Endodermal cell (in vitro differentiated cells): Measurements from ENCODE around the gene COL1A2. TPM values are rescaled to one million over a fixed set of nuclear protein-coding genes. Genes with fewer than 3 reads are reported as not detected.
A peak's percentile ranks its signal among the peaks of the same experiment; 100 is the strongest.

Experiments
- DNase-seq: peaks from one replicate; pipeline ENCODE4 v3.0.0-alpha.2; 2017
- H3K27ac ChIP-seq: 2 replicates; pipeline ENCODE4 v1.5.1; 2013; ENCODE audit warnings: mild to moderate bottlenecking, low read depth, low read length, moderate library complexity
- H3K27me3 ChIP-seq: 2 replicates; pipeline ENCODE4 v1.6.1; 2013; ENCODE audit warnings: mild to moderate bottlenecking, low read length, moderate library complexity; ENCODE audit not compliant: insufficient read depth, control insufficient read depth, poor library complexity, severe bottlenecking
- H3K36me3 ChIP-seq: 2 replicates; pipeline ENCODE4 v1.7.0; 2013; ENCODE audit warnings: mild to moderate bottlenecking, low read length, moderate library complexity; ENCODE audit not compliant: control insufficient read depth, insufficient read depth
- H3K4me1 ChIP-seq: one replicate; pipeline ENCODE4 v1.7.0; 2013; ENCODE audit warnings: low read length; ENCODE audit not compliant: control insufficient read depth, insufficient read depth
- H3K4me3 ChIP-seq: 2 replicates; pipeline ENCODE4 v1.5.1; 2013; ENCODE audit warnings: mild to moderate bottlenecking, low read length, moderate library complexity
- H3K9ac ChIP-seq: 2 replicates; pipeline ENCODE4 v1.6.1; 2013; ENCODE audit warnings: mild to moderate bottlenecking, low read length, moderate library complexity; ENCODE audit not compliant: poor library complexity, severe bottlenecking; ENCODE audit errors: extremely low read depth
- H3K9me3 ChIP-seq: 2 replicates; pipeline ENCODE4 v1.6.1; 2013; ENCODE audit warnings: mild to moderate bottlenecking, low read length, moderate library complexity; ENCODE audit not compliant: control insufficient read depth
- H3K27ac Mint-ChIP-seq: 2 replicates; pipeline ENCODE4 v1.8.0; 2020; ENCODE audit warnings: mixed read lengths
- H3K27me3 Mint-ChIP-seq: 2 replicates; pipeline ENCODE4 v1.8.0; 2021; ENCODE audit warnings: mild to moderate bottlenecking, mixed read lengths; ENCODE audit not compliant: insufficient read depth
- H3K36me3 Mint-ChIP-seq: 2 replicates; pipeline ENCODE4 v1.8.0; 2020; ENCODE audit warnings: low read depth, mixed read lengths
- H3K4me1 Mint-ChIP-seq: 2 replicates; pipeline ENCODE4 v1.8.0; 2020; ENCODE audit warnings: mixed read lengths
- H3K4me3 Mint-ChIP-seq: 2 replicates; pipeline ENCODE4 v1.8.0; 2020; ENCODE audit warnings: mild to moderate bottlenecking, moderate library complexity, mixed read lengths
- H3K9me3 Mint-ChIP-seq: 2 replicates; pipeline ENCODE4 v1.8.0; 2020; ENCODE audit warnings: mild to moderate bottlenecking, mixed read lengths
- WGBS, 2 experiments: methylation state at CpG; one replicate each; pipeline versions ENCODE4 v1.1.5 to v1.1.7; 2013; ENCODE audit warnings: missing lambda C conversion rate in 2 of 2, mixed read lengths in 1 of 2; ENCODE audit not compliant: insufficient coverage in 1 of 2, insufficient read length in 1 of 2; 5-methylcytosine and 5-hydroxymethylcytosine counted together
- total RNA-seq, 2 donors: library from RNA; stranded (reverse); fragmentation: NEBNext Ultra II Directional in 1 of 2; extraction: Animal tissue kit (Norgen Biotek cat#: 25700) in 1 of 2; gene quantifications; 2 replicates in 1 of 2; 3 replicates in 1 of 2; pipeline ENCODE4 v1.2.1, GENCODE V29; 2021
- TF ChIP-seq, protein P1 (sequence below): fragments of 200-600 bp; sonication (generic); conservative IDR thresholded peaks from 2 replicates; pipeline ENCODE4 v1.5.0; 2021; ENCODE audit warnings: antibody characterized with exemption, mild to moderate bottlenecking

The COL1A2 gene
- total RNA-seq, 2 donors from 2014 or later = 42.2 to 99.7 TPM

DNA sequence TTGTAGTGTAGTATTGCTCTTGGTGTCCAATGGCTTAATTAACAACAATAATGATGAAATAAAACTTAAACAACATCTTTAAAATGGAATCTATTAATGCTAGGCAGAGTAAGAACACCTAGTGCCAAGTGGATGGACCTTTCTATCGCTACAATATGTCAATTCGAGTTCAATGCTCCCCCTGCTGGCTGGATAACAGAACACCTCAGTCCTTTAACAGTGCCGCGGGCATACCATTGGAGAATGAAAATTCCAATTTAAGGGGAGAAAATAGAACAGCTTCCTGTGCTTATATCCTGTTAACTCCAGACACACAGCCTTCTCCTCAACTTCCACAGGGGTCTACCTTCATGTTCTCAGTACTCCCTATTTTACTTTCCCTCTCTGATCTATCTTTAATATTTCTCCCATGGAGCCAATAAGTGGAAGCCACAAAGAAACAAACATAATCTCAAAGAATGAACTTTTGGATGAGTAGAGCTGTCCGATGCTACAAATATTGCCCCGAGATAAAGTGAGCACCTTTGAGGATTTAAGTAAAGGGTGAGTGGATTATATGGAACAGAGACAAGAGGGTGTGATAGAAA is 41.4 kb downstream of the COL1A2 start:
- Mint-ChIP-seq H3K27me3 (peaks cover 7% of the 10 kb centered on the region), H3K9me3 (no peaks in the 10 kb centered on the region), H3K27ac (no peak overlapping the region), H3K36me3 (no peaks in the 10 kb centered on the region), H3K4me1 (peaks cover 16% of the 10 kb centered on the region), H3K4me3 (no peak overlapping the region)
- Histone ChIP-seq H3K4me1 (no peaks in the 10 kb centered on the region), H3K9me3 (no peaks in the 10 kb centered on the region), H3K36me3 (no peaks in the 10 kb centered on the region), H3K4me3 (no peak overlapping the region), H3K27me3 (peaks cover 22% of the 10 kb centered on the region), H3K27ac (no peak overlapping the region), H3K9ac (no peak overlapping the region)
- 26 to 39% methylated on average over 4 to 6 of the region's 6 CpGs for WGBS, 2 experiments
- TF ChIP-seq, protein P1, sequence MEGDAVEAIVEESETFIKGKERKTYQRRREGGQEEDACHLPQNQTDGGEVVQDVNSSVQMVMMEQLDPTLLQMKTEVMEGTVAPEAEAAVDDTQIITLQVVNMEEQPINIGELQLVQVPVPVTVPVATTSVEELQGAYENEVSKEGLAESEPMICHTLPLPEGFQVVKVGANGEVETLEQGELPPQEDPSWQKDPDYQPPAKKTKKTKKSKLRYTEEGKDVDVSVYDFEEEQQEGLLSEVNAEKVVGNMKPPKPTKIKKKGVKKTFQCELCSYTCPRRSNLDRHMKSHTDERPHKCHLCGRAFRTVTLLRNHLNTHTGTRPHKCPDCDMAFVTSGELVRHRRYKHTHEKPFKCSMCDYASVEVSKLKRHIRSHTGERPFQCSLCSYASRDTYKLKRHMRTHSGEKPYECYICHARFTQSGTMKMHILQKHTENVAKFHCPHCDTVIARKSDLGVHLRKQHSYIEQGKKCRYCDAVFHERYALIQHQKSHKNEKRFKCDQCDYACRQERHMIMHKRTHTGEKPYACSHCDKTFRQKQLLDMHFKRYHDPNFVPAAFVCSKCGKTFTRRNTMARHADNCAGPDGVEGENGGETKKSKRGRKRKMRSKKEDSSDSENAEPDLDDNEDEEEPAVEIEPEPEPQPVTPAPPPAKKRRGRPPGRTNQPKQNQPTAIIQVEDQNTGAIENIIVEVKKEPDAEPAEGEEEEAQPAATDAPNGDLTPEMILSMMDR = peak; percentile 92
- peak; percentile 87 for DNase-seq

DNA sequence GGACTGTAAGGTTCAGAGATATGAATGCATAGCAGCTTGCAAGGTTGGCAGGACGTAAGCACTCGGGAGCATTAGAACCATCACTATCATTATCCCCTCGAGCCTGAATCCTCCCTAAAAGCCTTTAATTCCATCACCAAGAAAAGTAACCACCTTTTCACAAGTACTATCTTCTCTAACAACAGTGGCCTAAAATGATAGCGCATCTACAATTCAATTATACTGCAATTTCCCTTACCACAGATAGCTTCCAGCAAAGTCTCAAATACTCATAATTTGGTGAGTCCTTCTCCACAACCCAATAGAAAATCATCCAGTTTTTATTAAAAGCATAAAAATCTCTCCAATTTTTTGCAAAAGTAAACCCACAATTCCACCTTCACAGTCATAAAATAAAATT is 42.0 kb downstream of the COL1A2 start:
- Histone ChIP-seq H3K9ac (no peak overlapping the region), H3K27me3 (peaks cover 22% of the 10 kb centered on the region), H3K36me3 (no peaks in the 10 kb centered on the region), H3K4me3 (no peak overlapping the region), H3K4me1 (no peaks in the 10 kb centered on the region), H3K27ac (no peak overlapping the region), H3K9me3 (no peaks in the 10 kb centered on the region)
- H3K4me3 Mint-ChIP-seq = no peak overlapping the region
- 83 to 100% methylated on average over 2 to 4 of the region's 4 CpGs for WGBS, 2 experiments
- H3K27ac Mint-ChIP-seq = no peak overlapping the region
- TF ChIP-seq, protein P1 = no peak
- H3K36me3 Mint-ChIP-seq = no peaks in the 10 kb centered on the region
- peaks cover 7% of the 10 kb centered on the region for H3K27me3 Mint-ChIP-seq
- H3K4me1 Mint-ChIP-seq = peaks cover 16% of the 10 kb centered on the region
- no peak for DNase-seq
- H3K9me3 Mint-ChIP-seq = no peaks in the 10 kb centered on the region

DNA sequence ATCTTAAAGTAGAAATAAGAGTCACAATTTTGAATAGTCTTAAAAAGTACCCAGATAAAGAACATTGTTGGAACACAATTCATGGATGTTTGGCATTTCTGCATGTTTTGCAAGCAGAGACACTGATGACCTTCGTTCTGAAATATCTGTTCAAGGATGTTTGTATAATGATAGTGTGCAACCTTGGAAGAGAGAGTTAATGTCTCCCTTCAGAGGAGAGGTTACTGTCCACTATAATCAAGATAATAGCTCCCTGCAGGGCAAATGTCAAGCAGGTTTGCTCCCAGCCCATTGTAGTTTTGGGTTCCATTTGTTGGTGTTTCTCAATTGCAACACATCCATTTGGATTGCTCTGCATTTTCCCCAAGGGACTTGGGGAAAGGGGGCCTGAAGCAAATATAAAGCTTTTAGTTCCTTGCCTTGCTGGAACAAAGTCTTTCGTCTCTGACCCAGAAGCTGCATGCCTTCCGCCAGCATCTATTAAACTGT is 45.2 kb downstream of the COL1A2 start:
- TF ChIP-seq, protein P1 = no peak
- Mint-ChIP-seq H3K9me3 (no peaks in the 10 kb centered on the region), H3K36me3 (no peaks in the 10 kb centered on the region), H3K27ac (no peak overlapping the region), H3K4me3 (no peak overlapping the region), H3K4me1 (peaks cover 22% of the 10 kb centered on the region), H3K27me3 (peaks cover 7% of the 10 kb centered on the region)
- no peaks in the 10 kb centered on the region for H3K4me1 ChIP-seq
- H3K9ac ChIP-seq = no peak overlapping the region
- 85% methylated on average over 3 of the region's 3 CpGs; no CpG with 5 or more reads in 1 of the 2 experiments for WGBS, 2 experiments
- no peak for DNase-seq
- peaks cover 22% of the 10 kb centered on the region for H3K27me3 ChIP-seq
- peak overlapping the region; percentile 84 for H3K27ac ChIP-seq
- no peaks in the 10 kb centered on the region for H3K9me3 ChIP-seq
- no peaks in the 10 kb centered on the region for H3K36me3 ChIP-seq
- no peak overlapping the region for H3K4me3 ChIP-seq
